ENCODE results near the gene SLC45A1. TPM values are rescaled to one million over a fixed set of nuclear protein-coding genes. Genes with fewer than 3 reads are reported as not detected.
A peak's percentile ranks its signal among the peaks of the same experiment; 100 is the strongest.
"Not testable (repeated sequence)": the region's sequence is repeated elsewhere in the genome, so short reads cannot be mapped to it uniquely, and the experiment has no call there.

SLC45A1 gene
- total RNA-seq (10 to 100 TPM in 1 of 2 donors, 1 to 10 TPM in 1; 3.3 to 10.4 TPM), polyA plus RNA-seq (ENCODE audit: insufficient read length in 2 of 2) (10 to 100 TPM; 28.4 to 30.2 TPM)
- long read RNA-seq, donor 1, transcript SLC45A1-202 (9 exons, 2,784 nt): major isoform, 8 of 11 reads
- long read RNA-seq, donor 1, partial matches to known transcripts: 0 of 11 reads
- long read RNA-seq, donor 1, other reads (novel, unspliced or antisense): 0 of 11 reads
- long read RNA-seq, donor 2, partial matches to known transcripts: 0 of 5 reads
- long read RNA-seq, donor 2, other reads (novel, unspliced or antisense): 0 of 5 reads
- long read RNA-seq, donor 3, partial matches to known transcripts: 6 of 9 reads
- long read RNA-seq, donor 3, other reads (novel, unspliced or antisense): 0 of 9 reads
- long read RNA-seq, donor 4: 0 reads

DNA sequence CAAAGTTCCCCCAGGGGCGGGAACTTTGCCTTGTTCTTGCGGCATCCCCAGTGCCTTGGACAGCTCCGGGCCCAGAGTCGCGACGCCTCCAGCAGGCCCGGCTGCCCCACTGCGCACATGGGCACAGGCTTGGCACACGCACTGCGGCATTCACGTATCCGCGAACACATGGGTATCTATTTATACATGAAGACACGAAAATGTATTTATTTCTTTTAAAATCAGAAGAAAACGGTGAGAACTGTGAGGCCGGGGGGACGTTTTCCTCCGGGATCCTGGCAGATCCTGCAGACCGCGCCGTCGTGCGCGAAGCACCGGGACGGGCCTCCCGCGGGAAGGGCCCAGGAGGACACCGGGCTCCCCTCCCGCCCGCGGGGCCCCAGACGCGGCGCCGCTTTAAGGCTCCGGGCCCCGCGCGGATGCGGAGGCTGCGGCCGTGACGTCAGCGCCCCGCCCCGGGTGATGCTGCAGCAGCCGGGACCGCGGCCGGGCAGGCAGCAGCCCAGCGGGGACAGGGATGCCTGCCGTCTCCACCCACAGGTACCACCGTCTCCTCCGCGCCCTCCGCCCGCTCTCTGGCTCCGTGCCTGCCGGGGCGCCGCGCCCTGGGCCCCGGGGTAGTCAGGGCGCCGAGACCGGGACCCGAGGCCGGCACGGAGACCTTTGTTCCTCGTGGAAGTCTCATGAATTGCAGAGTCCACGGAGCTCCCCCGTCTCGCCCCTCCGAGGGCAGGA lies at the start of gene SLC45A1:
Gene SLC45A1, plus strand, starts transcription at position 468 of the 735 bp plus-strand sequence. CDS start 6,216 bp downstream, outside the sequence.
- 4% methylated on average over 67 of the region's 75 CpGs for WGBS (ENCODE audit: insufficient coverage)
- DNase-seq (ENCODE audit: low read depth in 4 of 6, low spot score in 6 of 6): peak; percentile 46 to 94 (median 75)
- peaks cover 45% of the 10 kb centered on the region for H3K4me1 ChIP-seq (ENCODE audit: control insufficient read depth, insufficient read depth, low read length)
- peaks cover 2% of the 10 kb centered on the region for H3K36me3 ChIP-seq (ENCODE audit: control insufficient read depth, insufficient read depth, low read length)
- H3K9me3 ChIP-seq (ENCODE audit: control insufficient read depth, insufficient read depth, low read length): no peaks in the 10 kb centered on the region
- H3K27me3 ChIP-seq (ENCODE audit: control insufficient read depth, insufficient read depth, low read length): no peaks in the 10 kb centered on the region
- no peak within 1 kb of the TSS for H3K27ac ChIP-seq (ENCODE audit: low read depth, low read length)
- H3K4me3 ChIP-seq (ENCODE audit: low read depth, low read length): peak within 1 kb of the TSS; percentile 46

DNA sequence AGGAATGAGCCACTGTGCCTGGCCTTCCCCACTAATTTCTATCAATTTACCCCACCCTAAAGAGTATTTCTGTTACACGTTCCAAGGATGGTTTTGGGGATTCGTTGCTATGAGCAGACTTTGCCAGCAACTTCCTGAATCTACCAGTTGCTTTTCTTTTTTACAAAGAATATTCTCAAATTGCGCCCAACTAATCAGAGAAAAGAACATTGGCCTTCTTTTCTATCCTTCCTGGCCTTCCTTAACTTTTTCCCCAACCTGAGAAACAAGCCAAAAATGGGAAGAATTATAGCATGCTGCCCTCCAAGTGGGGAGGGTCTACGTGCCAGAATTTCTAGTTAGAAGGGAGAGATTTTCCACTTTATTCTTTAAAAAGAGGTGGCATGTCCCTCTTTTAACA lies 44.9 kb upstream of the SLC45A1 start:
- WGBS (ENCODE audit: insufficient coverage): no CpG with 5 or more reads among the region's 4 CpGs
- H3K9me3 ChIP-seq (ENCODE audit: control insufficient read depth, insufficient read depth, low read length): no peaks in the 10 kb centered on the region
- H3K36me3 ChIP-seq (ENCODE audit: control insufficient read depth, insufficient read depth, low read length): no peaks in the 10 kb centered on the region
- DNase-seq (ENCODE audit: low read depth in 4 of 6, low spot score in 6 of 6): peak in 2 of 6 donors; percentile 62 to 70
- H3K27ac ChIP-seq (ENCODE audit: low read depth, low read length): peak overlapping the region; percentile 84
- no peaks in the 10 kb centered on the region for H3K27me3 ChIP-seq (ENCODE audit: control insufficient read depth, insufficient read depth, low read length)
- H3K4me1 ChIP-seq (ENCODE audit: control insufficient read depth, insufficient read depth, low read length): peaks cover 42% of the 10 kb centered on the region
- H3K4me3 ChIP-seq (ENCODE audit: low read depth, low read length): no peak overlapping the region

DNA sequence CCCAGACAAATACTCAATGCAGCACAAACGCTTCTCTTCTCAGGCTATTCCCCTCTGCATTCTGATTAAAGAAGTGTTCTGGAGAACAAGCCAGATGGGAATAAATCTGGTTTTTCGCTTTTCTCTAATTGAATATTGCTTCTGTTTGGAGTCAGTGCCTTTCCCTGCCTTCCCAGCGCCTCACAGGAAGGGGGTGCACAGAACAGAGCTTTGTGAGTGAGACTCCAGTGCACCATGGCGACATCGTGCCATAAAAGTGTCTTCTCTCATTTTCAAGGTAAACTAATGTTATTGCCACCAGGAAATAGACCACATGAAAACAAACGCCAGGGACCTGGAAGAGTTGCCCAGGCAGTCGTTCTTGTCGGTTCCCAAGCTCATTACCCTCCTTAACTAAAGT lies 43.6 kb upstream of the SLC45A1 start:
- WGBS (ENCODE audit: insufficient coverage): 15% methylated on average over 8 of the region's 8 CpGs
- no peaks in the 10 kb centered on the region for H3K36me3 ChIP-seq (ENCODE audit: control insufficient read depth, insufficient read depth, low read length)
- peaks cover 38% of the 10 kb centered on the region for H3K4me1 ChIP-seq (ENCODE audit: control insufficient read depth, insufficient read depth, low read length)
- H3K27ac ChIP-seq (ENCODE audit: low read depth, low read length): peak overlapping the region; percentile 84
- H3K9me3 ChIP-seq (ENCODE audit: control insufficient read depth, insufficient read depth, low read length): no peaks in the 10 kb centered on the region
- no peak overlapping the region for H3K4me3 ChIP-seq (ENCODE audit: low read depth, low read length)
- no peaks in the 10 kb centered on the region for H3K27me3 ChIP-seq (ENCODE audit: control insufficient read depth, insufficient read depth, low read length)
- peak; percentile 68 to 93 (median 78) for DNase-seq (ENCODE audit: low read depth in 4 of 6, low spot score in 6 of 6)

DNA sequence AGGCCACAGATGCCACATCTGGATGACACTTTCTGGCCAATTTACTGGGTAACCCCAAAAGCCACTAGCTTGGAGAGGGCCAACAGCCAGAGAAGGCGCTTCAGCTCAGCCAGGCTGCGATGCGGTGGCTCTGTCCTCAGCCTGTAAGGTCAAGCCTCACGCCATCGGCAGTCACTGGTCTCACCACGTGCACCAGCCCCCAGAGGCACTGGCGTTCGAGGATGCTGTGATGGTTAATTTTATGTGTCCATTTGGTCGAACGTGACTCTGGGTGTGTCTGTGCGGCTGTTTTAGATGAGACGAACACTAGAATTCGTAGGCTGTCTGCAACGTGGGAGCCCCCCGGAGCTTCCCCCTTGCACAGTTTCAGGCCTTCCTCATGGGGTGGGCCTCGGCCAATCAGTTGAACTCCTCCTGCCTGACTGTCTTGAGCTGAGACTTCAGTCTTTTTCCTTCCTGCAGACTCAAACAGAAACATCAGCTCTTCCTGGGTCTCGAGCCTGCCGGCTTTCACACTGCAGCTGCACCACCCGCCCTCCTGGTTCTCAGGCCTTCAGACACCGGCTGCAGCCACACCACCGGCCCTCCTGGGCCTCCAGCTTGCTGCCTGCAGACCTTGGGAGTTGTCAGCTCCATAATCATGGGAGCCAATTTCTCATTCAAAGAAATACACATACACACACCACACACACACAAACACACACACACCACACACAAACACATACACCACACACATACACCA lies 41.6 kb upstream of the SLC45A1 start:
- no peaks in the 10 kb centered on the region for H3K27me3 ChIP-seq (ENCODE audit: control insufficient read depth, insufficient read depth, low read length)
- WGBS (ENCODE audit: insufficient coverage): 86% methylated on average over 21 of the region's 21 CpGs
- DNase-seq (ENCODE audit: low read depth in 4 of 6, low spot score in 6 of 6): no peak
- H3K4me3 ChIP-seq (ENCODE audit: low read depth, low read length): no peak overlapping the region
- H3K9me3 ChIP-seq (ENCODE audit: control insufficient read depth, insufficient read depth, low read length): no peaks in the 10 kb centered on the region
- no peak overlapping the region for H3K27ac ChIP-seq (ENCODE audit: low read depth, low read length)
- H3K36me3 ChIP-seq (ENCODE audit: control insufficient read depth, insufficient read depth, low read length): no peaks in the 10 kb centered on the region
- peaks cover 28% of the 10 kb centered on the region for H3K4me1 ChIP-seq (ENCODE audit: control insufficient read depth, insufficient read depth, low read length)

DNA sequence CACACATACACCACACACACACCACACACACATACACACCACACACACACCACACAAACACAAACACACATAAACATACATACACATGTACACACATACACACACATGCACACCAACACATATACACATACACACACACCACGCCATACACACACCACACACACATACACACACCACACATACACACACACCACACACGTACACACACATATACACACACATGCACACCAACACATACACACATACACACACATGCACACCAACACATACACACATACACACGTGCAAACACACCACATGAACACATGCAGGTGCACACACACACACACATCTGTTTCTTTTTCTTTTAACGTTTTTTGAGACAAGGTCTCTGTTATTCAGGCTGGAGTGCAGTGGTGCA lies 41.0 kb upstream of the SLC45A1 start:
- no peaks in the 10 kb centered on the region for H3K36me3 ChIP-seq (ENCODE audit: control insufficient read depth, insufficient read depth, low read length)
- H3K9me3 ChIP-seq (ENCODE audit: control insufficient read depth, insufficient read depth, low read length): no peaks in the 10 kb centered on the region
- WGBS (ENCODE audit: insufficient coverage): 100% methylated on average over 4 of the region's 4 CpGs
- H3K4me3 ChIP-seq (ENCODE audit: low read depth, low read length): no peak overlapping the region
- H3K27me3 ChIP-seq (ENCODE audit: control insufficient read depth, insufficient read depth, low read length): no peaks in the 10 kb centered on the region
- no peak for DNase-seq (ENCODE audit: low read depth in 4 of 6, low spot score in 6 of 6)
- H3K4me1 ChIP-seq (ENCODE audit: control insufficient read depth, insufficient read depth, low read length): peaks cover 28% of the 10 kb centered on the region
- no peak overlapping the region for H3K27ac ChIP-seq (ENCODE audit: low read depth, low read length)

DNA sequence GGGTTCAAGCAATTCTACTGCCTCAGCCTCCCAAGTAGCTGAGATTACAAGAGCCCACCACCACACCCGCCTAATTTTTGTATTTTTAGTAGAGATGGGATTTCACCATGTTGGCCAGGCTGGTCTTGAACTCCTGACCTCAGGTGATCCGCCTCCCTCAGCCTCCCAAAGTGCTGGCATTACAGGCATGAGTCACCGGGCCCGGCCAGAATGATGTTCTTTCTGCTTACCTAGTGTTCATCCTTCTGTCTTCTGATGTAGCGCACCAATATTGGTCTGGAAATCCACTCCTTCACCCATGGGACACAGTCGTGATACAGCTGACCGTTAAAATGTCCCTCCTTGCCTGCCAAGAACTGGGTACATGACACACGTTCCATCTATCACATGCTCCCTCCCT lies 39.2 kb upstream of the SLC45A1 start:
- 87% methylated on average over 7 of the region's 8 CpGs for WGBS (ENCODE audit: insufficient coverage)
- not testable (repeated sequence) for H3K9me3 ChIP-seq (ENCODE audit: control insufficient read depth, insufficient read depth, low read length); H3K27ac ChIP-seq (ENCODE audit: low read depth, low read length); H3K27me3 ChIP-seq (ENCODE audit: control insufficient read depth, insufficient read depth, low read length); DNase-seq (ENCODE audit: low read depth in 4 of 6, low spot score in 6 of 6); H3K36me3 ChIP-seq (ENCODE audit: control insufficient read depth, insufficient read depth, low read length); H3K4me3 ChIP-seq (ENCODE audit: low read depth, low read length)
- H3K4me1 ChIP-seq (ENCODE audit: control insufficient read depth, insufficient read depth, low read length): peaks cover 34% of the 10 kb centered on the region

DNA sequence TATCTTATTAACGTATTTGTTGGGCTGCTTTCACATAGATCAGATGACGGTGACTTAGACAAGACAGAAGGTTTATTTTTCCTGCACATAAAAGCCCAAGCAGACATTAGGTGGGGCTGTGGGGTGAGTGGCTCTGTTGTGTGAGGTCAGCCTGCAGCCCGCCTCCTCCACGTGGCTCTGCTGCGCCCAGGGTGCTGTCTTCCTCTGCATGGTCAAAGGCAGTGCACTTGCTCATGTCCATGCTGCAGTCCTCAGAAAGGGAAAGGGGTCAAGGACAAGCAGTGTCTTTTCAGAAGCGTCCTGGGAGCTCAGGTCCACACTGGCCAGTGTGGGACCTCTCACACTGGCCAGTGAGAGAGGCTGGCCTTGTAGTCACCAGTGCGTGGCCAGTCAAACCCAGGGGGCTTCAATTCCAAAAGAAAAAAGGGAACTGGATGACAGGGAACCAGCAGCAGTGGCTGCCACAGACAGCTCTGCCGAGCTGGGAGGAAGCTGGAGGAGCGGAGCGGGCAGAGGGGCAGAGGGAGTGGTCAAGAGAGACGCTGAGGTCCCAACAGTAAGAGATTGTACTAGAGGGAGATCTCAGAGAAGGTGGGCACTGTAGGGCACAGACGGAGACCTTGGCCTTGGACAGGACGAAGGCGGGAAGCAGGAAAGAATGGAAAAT lies 35.9 kb upstream of the SLC45A1 start:
- Histone ChIP-seq H3K9me3 (ENCODE audit: control insufficient read depth, insufficient read depth, low read length) (no peaks in the 10 kb centered on the region), H3K27ac (ENCODE audit: low read depth, low read length) (no peak overlapping the region), H3K27me3 (ENCODE audit: control insufficient read depth, insufficient read depth, low read length) (no peaks in the 10 kb centered on the region), H3K36me3 (ENCODE audit: control insufficient read depth, insufficient read depth, low read length) (no peaks in the 10 kb centered on the region), H3K4me3 (ENCODE audit: low read depth, low read length) (no peak overlapping the region), H3K4me1 (ENCODE audit: control insufficient read depth, insufficient read depth, low read length) (peaks cover 14% of the 10 kb centered on the region)
- WGBS (ENCODE audit: insufficient coverage): 63% methylated on average over 11 of the region's 14 CpGs
- no peak for DNase-seq (ENCODE audit: low read depth in 4 of 6, low spot score in 6 of 6)

DNA sequence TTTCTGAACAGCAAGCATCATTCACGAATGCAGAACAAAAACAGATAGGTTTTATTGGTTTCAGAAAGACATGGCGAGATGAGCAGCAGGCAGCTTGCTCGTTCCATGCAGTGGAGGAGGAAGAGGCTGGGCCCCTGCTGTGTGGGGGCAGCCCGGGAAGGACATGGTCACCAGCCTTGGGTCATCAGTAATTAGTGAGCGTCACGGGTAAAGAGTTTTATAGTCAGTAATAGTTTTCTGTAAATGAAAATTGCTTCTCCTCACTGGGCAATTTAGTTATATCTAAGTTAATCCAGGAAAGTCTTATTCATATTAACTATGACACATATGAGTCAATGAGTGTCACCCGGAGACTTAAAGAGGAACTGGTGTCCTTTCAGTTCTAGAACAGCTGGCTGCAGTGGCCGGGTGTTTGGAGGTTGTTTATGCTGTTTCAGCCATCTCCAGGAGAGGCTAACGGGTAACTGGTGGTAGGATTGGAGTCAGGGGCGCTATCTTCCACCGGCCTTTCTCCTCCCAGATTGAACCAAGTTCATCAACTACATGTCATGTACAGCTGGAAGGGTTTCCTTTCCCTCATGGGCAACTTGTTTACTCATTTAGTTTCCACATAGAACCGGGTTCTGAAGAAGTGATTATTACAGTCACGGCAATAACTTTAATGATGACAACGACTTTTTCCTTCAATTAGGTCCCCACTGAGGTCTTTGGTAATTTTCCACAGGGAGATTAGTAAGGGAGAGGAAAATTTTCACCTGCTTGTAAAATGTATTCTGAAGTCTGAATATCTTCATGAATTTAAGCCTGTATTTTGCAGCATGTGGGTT lies 34.6 kb upstream of the SLC45A1 start:
- peak in 1 of 6 donors; percentile 60 for DNase-seq (ENCODE audit: low read depth in 4 of 6, low spot score in 6 of 6)
- 37% methylated on average over 3 of the region's 14 CpGs for WGBS (ENCODE audit: insufficient coverage)
- Histone ChIP-seq H3K27me3 (ENCODE audit: control insufficient read depth, insufficient read depth, low read length) (no peaks in the 10 kb centered on the region), H3K36me3 (ENCODE audit: control insufficient read depth, insufficient read depth, low read length) (no peaks in the 10 kb centered on the region), H3K27ac (ENCODE audit: low read depth, low read length) (no peak overlapping the region), H3K9me3 (ENCODE audit: control insufficient read depth, insufficient read depth, low read length) (no peaks in the 10 kb centered on the region), H3K4me3 (ENCODE audit: low read depth, low read length) (no peak overlapping the region), H3K4me1 (ENCODE audit: control insufficient read depth, insufficient read depth, low read length) (peaks cover 14% of the 10 kb centered on the region)

All from spinal cord (tissue), 10 donors.